Parathyroid adenoma (tissue), 2 donors: Measurements from ENCODE around the gene C3orf33.

ENCODE experiments used
- H2AFZ ChIP-seq: fragments of 300-600 bp; sonication (generic); one replicate; pipeline ENCODE4 v1.7.0; 2017; ENCODE audit warnings: antibody characterized with exemption, mild to moderate bottlenecking
- H3K27ac ChIP-seq: fragments of 300-600 bp; sonication (generic); one replicate; pipeline ENCODE4 v1.7.0; 2017
- H3K27me3 ChIP-seq: fragments of 300-600 bp; sonication (generic); one replicate; pipeline ENCODE4 v1.7.0; 2017; ENCODE audit warnings: low read length; ENCODE audit not compliant: control insufficient read depth, insufficient read depth
- H3K36me3 ChIP-seq: fragments of 300-600 bp; sonication (generic); one replicate; pipeline ENCODE4 v1.7.0; 2017; ENCODE audit warnings: low read length; ENCODE audit not compliant: control insufficient read depth, insufficient read depth
- H3K4me1 ChIP-seq: fragments of 300-600 bp; sonication (generic); one replicate; pipeline ENCODE4 v1.7.0; 2017; ENCODE audit warnings: control low read depth
- H3K4me2 ChIP-seq: fragments of 300-600 bp; sonication (generic); one replicate; pipeline ENCODE4 v1.7.0; 2017; ENCODE audit warnings: low read length
- H3K4me3 ChIP-seq: fragments of 300-600 bp; sonication (generic); one replicate; pipeline ENCODE4 v1.7.0; 2017; ENCODE audit warnings: low read depth, low read length
- H3K79me2 ChIP-seq: fragments of 300-600 bp; sonication (generic); one replicate; pipeline ENCODE4 v1.7.0; 2017; ENCODE audit warnings: control low read depth
- H3K9ac ChIP-seq: fragments of 300-600 bp; sonication (generic); one replicate; pipeline ENCODE4 v1.7.0; 2017; ENCODE audit warnings: mild to moderate bottlenecking
- H3K9me3 ChIP-seq: fragments of 300-600 bp; sonication (generic); one replicate; pipeline ENCODE4 v1.7.0; 2017; ENCODE audit warnings: low read length; ENCODE audit not compliant: control insufficient read depth
- CTCF ChIP-seq: fragments of 300-600 bp; sonication (generic); IDR thresholded peaks from one replicate; pipeline ENCODE4 v1.7.0; 2017; ENCODE audit warnings: antibody characterized with exemption, mild to moderate bottlenecking
- donor health status: primary hyperparathyroidism.

C3orf33 gene

GRCh38 chr3:155771126-155771525 is 35.0 kb downstream of the C3orf33 start:
- no peak overlapping the region for H2AFZ ChIP-seq
- H3K4me3 ChIP-seq: no peak overlapping the region
- H3K4me2 ChIP-seq: no peak overlapping the region
- no peaks in the 10 kb centered on the region for H3K27me3 ChIP-seq
- no peaks in the 10 kb centered on the region for H3K36me3 ChIP-seq
- no peaks in the 10 kb centered on the region for H3K9me3 ChIP-seq
- no peak for TF ChIP-seq CTCF
- no peaks in the 10 kb centered on the region for H3K79me2 ChIP-seq
- H3K27ac ChIP-seq: no peak overlapping the region
- H3K4me1 ChIP-seq: no peaks in the 10 kb centered on the region
- no peak overlapping the region for H3K9ac ChIP-seq

- no peaks in the 10 kb centered on the region for H3K36me3 ChIP-seq
- H3K27me3 ChIP-seq: no peaks in the 10 kb centered on the region
- no peaks in the 10 kb centered on the region for H3K4me1 ChIP-seq
- no peak overlapping the region for H2AFZ ChIP-seq
- no peak for TF ChIP-seq CTCF
- no peaks in the 10 kb centered on the region for H3K9me3 ChIP-seq
- no peak overlapping the region for H3K27ac ChIP-seq
- H3K4me3 ChIP-seq: no peak overlapping the region
- H3K4me2 ChIP-seq: no peak overlapping the region
- no peak overlapping the region for H3K9ac ChIP-seq
- H3K79me2 ChIP-seq: no peaks in the 10 kb centered on the region
Measured at GRCh38 chr3:155766206-155766605, 39.9 kb downstream of the C3orf33 start.

- H3K27ac ChIP-seq: no peak overlapping the region
- no peak for TF ChIP-seq CTCF
- H3K4me2 ChIP-seq: no peak overlapping the region
- H3K9ac ChIP-seq: no peak overlapping the region
- H2AFZ ChIP-seq: no peak overlapping the region
- H3K36me3 ChIP-seq: no peaks in the 10 kb centered on the region
- H3K4me1 ChIP-seq: no peaks in the 10 kb centered on the region
- H3K9me3 ChIP-seq: no peaks in the 10 kb centered on the region
- H3K4me3 ChIP-seq: no peak overlapping the region
- H3K79me2 ChIP-seq: no peaks in the 10 kb centered on the region
- H3K27me3 ChIP-seq: no peaks in the 10 kb centered on the region
Measured at GRCh38 chr3:155763870-155764463, 42.1 kb downstream of the C3orf33 start.

GRCh38 chr3:155760653-155761052 is 45.4 kb downstream of the C3orf33 start:
- no peak overlapping the region for H3K9ac ChIP-seq
- TF ChIP-seq CTCF: no peak
- no peaks in the 10 kb centered on the region for H3K9me3 ChIP-seq
- no peaks in the 10 kb centered on the region for H3K79me2 ChIP-seq
- H3K4me1 ChIP-seq: no peaks in the 10 kb centered on the region
- H3K4me3 ChIP-seq: no peak overlapping the region
- no peak overlapping the region for H3K4me2 ChIP-seq
- H3K36me3 ChIP-seq: no peaks in the 10 kb centered on the region
- H2AFZ ChIP-seq: no peak overlapping the region
- no peaks in the 10 kb centered on the region for H3K27me3 ChIP-seq
- no peak overlapping the region for H3K27ac ChIP-seq

- Histone ChIP-seq H3K4me1 (no peaks in the 10 kb centered on the region), H3K9ac (no peak overlapping the region), H3K27me3 (no peaks in the 10 kb centered on the region), H2AFZ (no peak overlapping the region), H3K4me2 (no peak overlapping the region), H3K4me3 (no peak overlapping the region), H3K27ac (no peak overlapping the region), H3K9me3 (no peaks in the 10 kb centered on the region), H3K36me3 (no peaks in the 10 kb centered on the region), H3K79me2 (no peaks in the 10 kb centered on the region)
- TF ChIP-seq CTCF: no peak
Measured at GRCh38 chr3:155757577-155757976, 48.5 kb downstream of the C3orf33 start.
